Panc1 (cell line): ENCODE data around the gene CRB3. TPM values are rescaled to one million over a fixed set of nuclear protein-coding genes. Genes with fewer than 3 reads are reported as not detected.

ENCODE experiments used
- ATAC-seq: fragments of 200-7000 bp; cut with Tn5 transposase; 2 replicates; pipeline ENCODE4 v1.9.1; 2020; ENCODE audit warnings: mild to moderate bottlenecking, moderate library complexity
- BruUV-seq: library from RNA; stranded (reverse); fragments of 400-500 nt; replicated peaks from 2 replicates; lab custom pipeline; 2021; lab: Mats Ljungman, UMichigan
- CTCF ChIA-PET: fragments of 300-600 bp; sonication (Branson Sonifier 250); formaldehyde crosslinking; loops from one replicate; lab custom pipeline; 2022; ENCODE audit warnings: antibody characterized with exemption; lab: Charles Lee
- POLR2A ChIA-PET: fragments of 300-600 bp; sonication (Branson Sonifier 250); formaldehyde crosslinking; loops from one replicate; lab custom pipeline; 2022; ENCODE audit warnings: antibody characterized with exemption; lab: Charles Lee
- DNase-seq: peaks from one replicate; pipeline ENCODE4 v3.0.0-alpha.2; 2010; ENCODE audit warnings: low read depth, low spot score
- H3K27ac ChIP-seq: 2 replicates; pipeline ENCODE4 v1.5.1; 2011; ENCODE audit warnings: mild to moderate bottlenecking, low read length, inconsistent platforms
- H3K27me3 ChIP-seq: fragments of 200-500 bp; sonication (Bioruptor generic); 2 replicates; pipeline ENCODE4 v1.6.0; 2014; ENCODE audit warnings: low read length, inconsistent platforms; ENCODE audit not compliant: control insufficient read depth, insufficient read depth
- H3K36me3 ChIP-seq: fragments of 200-500 bp; sonication (Bioruptor generic); 2 replicates; pipeline ENCODE4 v1.5.1; 2014; ENCODE audit warnings: inconsistent platforms, mild to moderate bottlenecking, low read length, moderate library complexity; ENCODE audit not compliant: control insufficient read depth, insufficient read depth
- H3K4me1 ChIP-seq: 2 replicates; pipeline ENCODE4 v1.5.1; 2011; ENCODE audit warnings: inconsistent platforms, mild to moderate bottlenecking, low read length, moderate library complexity; ENCODE audit not compliant: control insufficient read depth, insufficient read depth
- H3K4me3 ChIP-seq, 2 experiments: 2 replicates each; pipeline ENCODE4 v1.5.1; 2011 to 2012; ENCODE audit warnings: low read depth in 2 of 2, low read length in 2 of 2, mild to moderate bottlenecking in 2 of 2, inconsistent platforms in 1 of 2, moderate library complexity in 1 of 2
- H3K9me3 ChIP-seq: fragments of 200-500 bp; sonication (Bioruptor generic); 2 replicates; pipeline ENCODE4 v1.5.1; 2014; ENCODE audit warnings: low read depth, mild to moderate bottlenecking, inconsistent platforms, low read length, moderate library complexity; ENCODE audit not compliant: control insufficient read depth, insufficient read depth
- POLR2AphosphoS5 ChIP-seq: IDR thresholded peaks from 2 replicates; pipeline ENCODE4 v1.6.1; 2012; ENCODE audit warnings: mild to moderate bottlenecking, low read depth, low read length, moderate library complexity
- REST ChIP-seq, 2 experiments: IDR thresholded peaks; 2 replicates each; pipeline ENCODE4 v1.6.1; 2011 to 2012; ENCODE audit warnings: low read depth in 2 of 2, control low read depth in 1 of 2, low read length in 1 of 2, mild to moderate bottlenecking in 1 of 2, moderate library complexity in 1 of 2; ENCODE audit not compliant: insufficient read depth in 1 of 2
- SIN3A ChIP-seq: IDR thresholded peaks from 2 replicates; pipeline ENCODE4 v1.6.1; 2012; ENCODE audit warnings: low read depth, mild to moderate bottlenecking, low read length, moderate library complexity, borderline replicate concordance; ENCODE audit not compliant: insufficient read depth
- TCF7L2 ChIP-seq: IDR thresholded peaks from 2 replicates; pipeline ENCODE4 v1.6.1; 2011; ENCODE audit warnings: mild to moderate bottlenecking, low read depth, low read length, inconsistent platforms
- in situ Hi-C: cut with HindIII; loops from 2 replicates; pipeline ENCODE4 v1.10.0; 2016; ENCODE audit warnings: low sequenced_read_pairs, low pct_unique_long_range_greater_than_20kb
- intact Hi-C: fragments of 100-400 bp; cut with micrococcal nuclease; formaldehyde crosslinking; loops from one replicate; pipeline ENCODE4 v1.10.0; 2022; ENCODE audit not compliant: unreplicated experiment
- total RNA-seq: library from RNA; stranded (reverse); gene quantifications from one replicate; pipeline ENCODE4 v1.2.1, GENCODE V29; 2021; ENCODE audit not compliant: unreplicated experiment
- TF ChIP-seq, protein P1 (sequence below): fragments of 450-650 bp; IDR thresholded peaks from 2 replicates; pipeline ENCODE4 v1.5.1; 2017; ENCODE audit warnings: mild to moderate bottlenecking

The CRB3 gene
- total RNA-seq, 1 experiment from 2014 or later = 0.21 TPM

DNA sequence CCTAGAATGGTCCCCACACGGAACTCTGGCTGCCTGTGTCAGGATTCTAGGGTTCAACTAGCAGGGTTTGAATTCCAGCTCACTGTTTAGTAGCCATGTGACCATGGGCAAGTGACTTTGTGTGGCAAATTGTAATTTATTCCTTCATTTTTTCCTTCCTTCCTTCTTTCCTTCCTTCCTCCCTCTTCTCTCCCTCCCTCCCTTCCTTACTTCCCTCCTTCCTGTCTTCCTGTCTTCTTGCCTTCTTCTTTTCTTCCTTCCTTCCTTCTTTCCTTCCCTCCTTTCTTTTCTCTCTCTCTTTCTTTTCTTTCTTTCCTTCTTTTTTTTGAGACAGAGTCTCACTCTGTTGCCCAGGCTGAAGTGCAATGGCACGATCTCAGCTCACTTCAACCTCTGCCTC, 26.1 kb downstream of the CRB3 start:
- intact Hi-C loops = no loop called here
- TF ChIP-seq POLR2AphosphoS5 = no peak
- TF ChIP-seq, protein P1, sequence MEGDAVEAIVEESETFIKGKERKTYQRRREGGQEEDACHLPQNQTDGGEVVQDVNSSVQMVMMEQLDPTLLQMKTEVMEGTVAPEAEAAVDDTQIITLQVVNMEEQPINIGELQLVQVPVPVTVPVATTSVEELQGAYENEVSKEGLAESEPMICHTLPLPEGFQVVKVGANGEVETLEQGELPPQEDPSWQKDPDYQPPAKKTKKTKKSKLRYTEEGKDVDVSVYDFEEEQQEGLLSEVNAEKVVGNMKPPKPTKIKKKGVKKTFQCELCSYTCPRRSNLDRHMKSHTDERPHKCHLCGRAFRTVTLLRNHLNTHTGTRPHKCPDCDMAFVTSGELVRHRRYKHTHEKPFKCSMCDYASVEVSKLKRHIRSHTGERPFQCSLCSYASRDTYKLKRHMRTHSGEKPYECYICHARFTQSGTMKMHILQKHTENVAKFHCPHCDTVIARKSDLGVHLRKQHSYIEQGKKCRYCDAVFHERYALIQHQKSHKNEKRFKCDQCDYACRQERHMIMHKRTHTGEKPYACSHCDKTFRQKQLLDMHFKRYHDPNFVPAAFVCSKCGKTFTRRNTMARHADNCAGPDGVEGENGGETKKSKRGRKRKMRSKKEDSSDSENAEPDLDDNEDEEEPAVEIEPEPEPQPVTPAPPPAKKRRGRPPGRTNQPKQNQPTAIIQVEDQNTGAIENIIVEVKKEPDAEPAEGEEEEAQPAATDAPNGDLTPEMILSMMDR = no peak
- DNase-seq (no peak), ATAC-seq (no peak)
- Histone ChIP-seq H3K27ac (no peak overlapping the region), H3K27me3 (no peaks in the 10 kb centered on the region), H3K9me3 (no peaks in the 10 kb centered on the region), H3K4me1 (no peaks in the 10 kb centered on the region), H3K36me3 (no peaks in the 10 kb centered on the region), H3K4me3 (no peak overlapping the region)
- CTCF ChIA-PET = no interaction called here
- in situ Hi-C loops = no loop called here
- BruUV-seq = no TSS peak
- POLR2A ChIA-PET = no interaction called here

DNA sequence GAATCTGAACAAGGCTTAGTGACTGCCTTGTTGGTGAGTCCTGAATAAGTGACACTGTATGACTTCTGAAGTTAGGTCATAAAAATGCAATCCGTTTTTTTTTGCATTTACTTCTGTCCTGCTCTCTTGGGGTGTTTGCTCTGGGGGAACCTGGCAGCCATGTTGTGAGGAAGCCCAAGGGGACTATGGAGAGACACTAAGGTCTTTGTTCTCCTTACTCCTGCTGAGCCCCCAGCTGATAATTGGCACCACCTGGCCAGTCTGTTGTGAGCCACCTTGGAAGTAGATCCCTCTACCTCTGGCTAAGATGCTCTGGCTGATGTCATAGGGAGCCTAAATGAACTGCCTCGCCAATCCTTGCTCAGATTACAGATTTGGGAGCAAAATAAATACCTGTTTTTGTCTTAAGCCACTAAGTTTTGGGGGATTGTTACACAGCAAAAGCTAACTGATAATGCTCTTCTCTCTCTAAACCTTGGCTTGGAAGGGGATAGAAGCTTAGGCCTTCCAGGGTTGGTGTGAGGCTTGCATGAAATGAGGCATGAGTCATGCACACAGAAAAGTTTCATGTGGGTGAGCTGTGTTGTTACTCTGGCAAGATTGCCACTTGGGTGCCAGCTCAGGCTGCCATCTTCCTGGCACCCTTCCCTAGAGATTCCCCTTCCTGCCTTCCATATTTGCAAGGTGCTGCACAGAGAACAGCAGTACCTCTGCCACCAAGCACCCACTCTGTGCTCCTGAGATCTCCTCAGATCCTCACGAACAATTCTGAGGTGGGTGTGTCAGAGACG, 27.9 kb downstream of the CRB3 start:
- H3K27ac ChIP-seq = no peak overlapping the region
- ChIA-PET CTCF (no interaction called here), POLR2A (no interaction called here)
- H3K4me3 ChIP-seq = no peak overlapping the region
- DNase-seq (no peak), ATAC-seq (no peak)
- no TSS peak for BruUV-seq
- no peaks in the 10 kb centered on the region for H3K36me3 ChIP-seq
- in situ Hi-C loops (no loop called here), intact Hi-C loops (no loop called here)
- no peaks in the 10 kb centered on the region for H3K9me3 ChIP-seq
- H3K27me3 ChIP-seq = no peaks in the 10 kb centered on the region
- no peaks in the 10 kb centered on the region for H3K4me1 ChIP-seq
- TF ChIP-seq POLR2AphosphoS5 = no peak
- no peak for TF ChIP-seq SIN3A
- TF ChIP-seq REST (IDR thresholded peaks at IDR 0.05; ENCODE audit: insufficient read depth in 1 of 2, low read depth in 2 of 2, low read length in 1 of 2) = no peak
- TF ChIP-seq TCF7L2 = no peak
- TF ChIP-seq, protein P1 = no peak
